Measurements from ENCODE around the gene KCNT2.

Gene KCNT2

DNA sequence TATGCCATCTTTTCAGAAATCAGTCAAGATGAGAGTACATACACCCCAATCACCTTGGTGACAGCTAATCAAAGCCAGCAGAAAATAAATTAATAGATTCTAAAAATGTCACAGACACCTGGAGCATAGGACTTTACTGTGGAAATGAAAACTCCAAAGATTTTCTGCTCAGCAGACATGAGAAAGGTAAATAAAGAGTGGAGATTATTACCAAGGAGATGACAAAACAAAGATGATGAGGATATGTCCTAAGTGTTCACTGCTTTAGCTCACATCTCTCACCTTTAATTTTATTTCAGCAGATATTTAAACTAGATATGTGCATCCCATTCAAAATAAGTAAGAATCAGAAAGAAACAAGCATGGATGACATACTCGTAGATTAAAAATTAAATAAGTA, 14.8 kb upstream of the KCNT2 start:
- TF ChIP-seq, protein P1, sequence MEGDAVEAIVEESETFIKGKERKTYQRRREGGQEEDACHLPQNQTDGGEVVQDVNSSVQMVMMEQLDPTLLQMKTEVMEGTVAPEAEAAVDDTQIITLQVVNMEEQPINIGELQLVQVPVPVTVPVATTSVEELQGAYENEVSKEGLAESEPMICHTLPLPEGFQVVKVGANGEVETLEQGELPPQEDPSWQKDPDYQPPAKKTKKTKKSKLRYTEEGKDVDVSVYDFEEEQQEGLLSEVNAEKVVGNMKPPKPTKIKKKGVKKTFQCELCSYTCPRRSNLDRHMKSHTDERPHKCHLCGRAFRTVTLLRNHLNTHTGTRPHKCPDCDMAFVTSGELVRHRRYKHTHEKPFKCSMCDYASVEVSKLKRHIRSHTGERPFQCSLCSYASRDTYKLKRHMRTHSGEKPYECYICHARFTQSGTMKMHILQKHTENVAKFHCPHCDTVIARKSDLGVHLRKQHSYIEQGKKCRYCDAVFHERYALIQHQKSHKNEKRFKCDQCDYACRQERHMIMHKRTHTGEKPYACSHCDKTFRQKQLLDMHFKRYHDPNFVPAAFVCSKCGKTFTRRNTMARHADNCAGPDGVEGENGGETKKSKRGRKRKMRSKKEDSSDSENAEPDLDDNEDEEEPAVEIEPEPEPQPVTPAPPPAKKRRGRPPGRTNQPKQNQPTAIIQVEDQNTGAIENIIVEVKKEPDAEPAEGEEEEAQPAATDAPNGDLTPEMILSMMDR (IDR thresholded peaks at IDR 0.05; ENCODE audit: low read depth, low read length): no peak
- no peak for DNase-seq (ENCODE audit: low read depth in 2 of 2)
- H3K4me3 ChIP-seq (replicated peaks in 1 of 2; ENCODE audit: low read depth in 2 of 2, low read length in 2 of 2): no peak overlapping the region

- TF ChIP-seq, protein P1 (IDR thresholded peaks at IDR 0.05; ENCODE audit: low read depth, low read length): no peak
- DNase-seq (ENCODE audit: low read depth in 2 of 2): no peak
Observed at GRCh38 chr1:196619721-196620120, 11.5 kb upstream of the KCNT2 start.

DNA sequence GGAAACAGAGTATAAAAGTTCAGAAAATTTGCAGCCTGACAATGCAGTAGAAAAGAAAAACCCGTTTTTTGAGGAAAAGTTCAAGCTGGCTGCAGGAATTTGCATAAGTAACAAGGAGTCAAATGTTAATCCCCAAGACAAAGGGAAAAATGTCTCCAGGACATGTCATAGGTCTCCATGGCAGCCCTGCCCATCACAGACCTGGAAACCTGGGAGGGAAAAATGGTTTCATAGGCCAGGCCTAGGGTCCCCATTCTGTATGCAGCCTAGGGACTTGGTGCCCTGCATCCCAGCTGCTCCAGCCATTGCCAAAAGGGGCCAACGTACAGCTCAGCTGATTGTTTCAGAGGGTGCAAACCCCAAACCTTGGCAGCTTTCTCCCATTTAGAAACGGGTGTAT, 3.6 kb upstream of the KCNT2 start:
- no peak for DNase-seq (ENCODE audit: low read depth in 2 of 2)
- TF ChIP-seq, protein P1 (IDR thresholded peaks at IDR 0.05; ENCODE audit: low read depth, low read length): no peak
- H3K4me3 ChIP-seq (replicated peaks in 1 of 2; ENCODE audit: low read depth in 2 of 2, low read length in 2 of 2): no peak overlapping the region

More at GRCh38 chr1:196619721-196620120, 11.5 kb upstream of the KCNT2 start:
- H3K4me3 ChIP-seq (replicated peaks in 1 of 2; ENCODE audit: low read depth in 2 of 2, low read length in 2 of 2): no peak overlapping the region

DNA sequence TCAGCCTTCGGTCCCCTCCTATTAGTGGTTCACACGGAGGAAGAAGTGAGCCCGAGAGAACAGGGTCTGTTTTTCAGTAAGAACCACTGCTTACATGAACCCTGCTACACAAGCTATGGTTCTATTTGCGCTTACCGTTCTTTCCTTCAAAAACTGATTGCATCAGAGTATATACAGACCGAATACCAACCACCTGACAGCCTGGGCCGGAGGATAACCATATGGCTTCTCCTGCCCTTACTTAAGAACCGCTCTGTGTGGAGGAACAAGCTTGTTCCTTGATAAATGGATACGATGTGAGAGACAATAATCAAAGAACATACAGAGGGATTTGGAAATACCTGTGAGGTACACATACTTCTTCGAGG, 1.1 kb upstream of the KCNT2 start:
- TF ChIP-seq, protein P1 (IDR thresholded peaks at IDR 0.05; ENCODE audit: low read depth, low read length): no peak
- H3K4me3 ChIP-seq (replicated peaks in 1 of 2; ENCODE audit: low read depth in 2 of 2, low read length in 2 of 2): peak overlapping the region in 1 of 2 donors; percentile 73

GRCh38 chr1:196607981-196608380, 259 bp downstream of the KCNT2 start:
- TF ChIP-seq, protein P1 (IDR thresholded peaks at IDR 0.05; ENCODE audit: low read depth, low read length): no peak
- peak in 1 of 2 donors; percentile 17 for DNase-seq (ENCODE audit: low read depth in 2 of 2)
- peak overlapping the region; percentile 58 to 73 for H3K4me3 ChIP-seq (replicated peaks in 1 of 2; ENCODE audit: low read depth in 2 of 2, low read length in 2 of 2)

More for the DNA sequence above, 1.1 kb upstream of the KCNT2 start:
- DNase-seq (ENCODE audit: low read depth in 2 of 2): no peak

GRCh38 chr1:196603651-196604050, 4.6 kb downstream of the KCNT2 start:
- H3K4me3 ChIP-seq (replicated peaks in 1 of 2; ENCODE audit: low read depth in 2 of 2, low read length in 2 of 2): no peak overlapping the region

More at GRCh38 chr1:196603651-196604050, 4.6 kb downstream of the KCNT2 start:
- no peak for DNase-seq (ENCODE audit: low read depth in 2 of 2)
- TF ChIP-seq, protein P1 (IDR thresholded peaks at IDR 0.05; ENCODE audit: low read depth, low read length): no peak
